Activated CD8-positive, alpha-beta T cell treated with anti-CD3 and anti-CD28 coated beads, Interleukin-2, amount 10 ng/mL, durations not matched to agents 7 days and 5 days (primary cell): ENCODE data around the gene ADAMTS17. TPM values are rescaled to one million over a fixed set of nuclear protein-coding genes. Genes with fewer than 3 reads are reported as not detected.

Source experiments
- total RNA-seq, 2 experiments: library from RNA; stranded (reverse); gene quantifications; one replicate each; pipeline ENCODE4 v1.2.3, GENCODE V29; 2021

Gene ADAMTS17
- total RNA-seq, 2 experiments from 2014 or later, result 5.1 to 6.0 TPM

Other genes starting within 250 kb of the ADAMTS17 start
- gene CERS3, start 187.0 kb upstream of the ADAMTS17 start, total RNA-seq, result under 1 TPM in 1 of 2 experiments, not detected in 1; 0.18 TPM